Small intestine (tissue), 7 donors: ENCODE measurements around the gene TMEM109. TPM values are rescaled to one million over a fixed set of nuclear protein-coding genes. Genes with fewer than 3 reads are reported as not detected.

Experiments
- DNase-seq, 2 donors: peaks; one replicate each; pipeline versions ENCODE4 v3.0.0 to v3.0.0-alpha.2; 2013
- FAIRE-seq: peaks from 2 replicates; lab custom pipeline; 2012; peaks lifted over from hg19 to GRCh38; lab: Jason Lieb, UNC
- H3K27ac ChIP-seq, 3 donors: one replicate each; pipeline ENCODE4 v1.5.1; 2013; ENCODE audit warnings: low read length in 2 of 3, mild to moderate bottlenecking in 2 of 3, control low read depth in 1 of 3, inconsistent platforms in 1 of 3, low read depth in 1 of 3, moderate library complexity in 1 of 3
- H3K27me3 ChIP-seq, 3 donors: one replicate each; pipeline ENCODE4 v1.6.1; 2013; ENCODE audit warnings: low read length in 3 of 3, inconsistent platforms in 1 of 3; ENCODE audit not compliant: control insufficient read depth in 3 of 3, insufficient read depth in 3 of 3
- H3K36me3 ChIP-seq, 3 donors: one replicate each; pipeline ENCODE4 v1.6.1; 2013; ENCODE audit warnings: low read length in 3 of 3, inconsistent platforms in 1 of 3, low read depth in 1 of 3, mild to moderate bottlenecking in 1 of 3, moderate library complexity in 1 of 3; ENCODE audit not compliant: control insufficient read depth in 3 of 3, insufficient read depth in 2 of 3
- H3K4me1 ChIP-seq, 3 donors: one replicate each; pipeline ENCODE4 v1.6.1; 2013; ENCODE audit warnings: low read length in 2 of 3, inconsistent platforms in 1 of 3, low read depth in 1 of 3, mild to moderate bottlenecking in 1 of 3, moderate library complexity in 1 of 3; ENCODE audit not compliant: control insufficient read depth in 3 of 3, insufficient read depth in 2 of 3
- H3K4me3 ChIP-seq, 3 donors: one replicate each; pipeline ENCODE4 v1.5.1; 2013; ENCODE audit warnings: low read length in 3 of 3, control low read depth in 1 of 3, inconsistent platforms in 1 of 3, low read depth in 1 of 3, mild to moderate bottlenecking in 1 of 3, moderate library complexity in 1 of 3
- H3K9me3 ChIP-seq, 2 donors: one replicate each; pipeline ENCODE4 v1.6.1; 2013; ENCODE audit warnings: low read depth in 1 of 2, low read length in 1 of 2; ENCODE audit not compliant: control insufficient read depth in 2 of 2, insufficient read depth in 1 of 2
- WGBS, 3 donors: extraction: QIAGEN DNeasy Blood & Tissue Kit; methylation state at CpG; one replicate each; pipeline ENCODE4 v1.1.7; 2013; 5-methylcytosine and 5-hydroxymethylcytosine counted together
- polyA plus RNA-seq, 4 donors: library from polyadenylated mRNA; stranded (reverse) in 3 of 4; unstranded in 1 of 4; fragments of 200-250 nt in 3 of 4; fragments of 120-200 nt in 1 of 4; gene quantifications; one replicate each; pipeline versions ENCODE4 v1.2.1 to v1.2.3, GENCODE V29; 2013
- donor health status: healthy with polysubstance abuse.
- donor health status: control.
- donor health status: control.
- donor health status: Bipolar disorder and iron deficiency.
- donor health status: healthy.

TMEM109 gene
- polyA plus RNA-seq, 4 donors = 14.1 to 63.7 (median 33.9) TPM

GRCh38 chr11:60923800-60924109 lies 9.8 kb downstream of the TMEM109 start:
- Histone ChIP-seq H3K4me3 (peak overlapping the region in 2 of 3 donors; percentile 55 to 60), H3K27me3 (peaks cover 0 to 12% (median 0%) of the 10 kb centered on the region in 3 donors), H3K36me3 (peaks cover 11 to 57% (median 14%) of the 10 kb centered on the region in 3 donors), H3K4me1 (peaks cover 2 to 17% (median 4%) of the 10 kb centered on the region in 3 donors), H3K27ac (no peak overlapping the region), H3K9me3 (no peaks in the 10 kb centered on the region)
- FAIRE-seq = no peak
- DNase-seq = no peak
- WGBS, 3 donors = 36 to 56% (median 42%) methylated on average over 4 to 6 of the region's 6 CpGs

- Histone ChIP-seq H3K9me3 (no peaks in the 10 kb centered on the region), H3K4me1 (peaks cover 2 to 22% (median 2%) of the 10 kb centered on the region in 3 donors), H3K36me3 (peaks cover 11 to 61% (median 14%) of the 10 kb centered on the region in 3 donors), H3K27ac (no peak within 1 kb of the TSS), H3K4me3 (peak within 1 kb of the TSS; percentile 50 to 60 (median 55)), H3K27me3 (peaks cover 0 to 12% (median 0%) of the 10 kb centered on the region in 3 donors)
- no peak for FAIRE-seq
- peak; percentile 58 to 86 for DNase-seq
- 1 to 4% (median 1%) methylated on average over 55 to 69 of the region's 69 CpGs for WGBS, 3 donors
Measured at GRCh38 chr11:60924110-60924905, 10.3 kb downstream of the TMEM109 start, which contains the start of gene TMEM132A. TMEM132A (plus strand) TSS chr11:60924460; CDS start chr11:60924634, 174 bp downstream.

- DNase-seq = peak in 1 of 2 donors; percentile 19
- Histone ChIP-seq H3K27me3 (peaks cover 0 to 12% (median 0%) of the 10 kb centered on the region in 3 donors), H3K9me3 (no peaks in the 10 kb centered on the region), H3K4me3 (peak overlapping the region; percentile 50 to 60 (median 55)), H3K27ac (no peak overlapping the region), H3K4me1 (peaks cover 2 to 31% (median 2%) of the 10 kb centered on the region in 3 donors), H3K36me3 (peaks cover 8 to 61% (median 11%) of the 10 kb centered on the region in 3 donors)
- FAIRE-seq = no peak
- WGBS, 3 donors = 2 to 5% (median 5%) methylated on average over 31 to 35 of the region's 35 CpGs
Measured at GRCh38 chr11:60924906-60925853, 11.2 kb downstream of the TMEM109 start.

GRCh38 chr11:60925868-60926267 lies 11.9 kb downstream of the TMEM109 start:
- H3K36me3 ChIP-seq = peaks cover 4 to 60% (median 5%) of the 10 kb centered on the region in 3 donors
- peaks cover 2 to 32% (median 2%) of the 10 kb centered on the region in 3 donors for H3K4me1 ChIP-seq
- no peak overlapping the region for H3K27ac ChIP-seq
- H3K27me3 ChIP-seq = peaks cover 0 to 12% (median 0%) of the 10 kb centered on the region in 3 donors
- no peak overlapping the region for H3K4me3 ChIP-seq
- no peak for FAIRE-seq
- H3K9me3 ChIP-seq = no peaks in the 10 kb centered on the region
- no peak for DNase-seq
- 50 to 76% (median 61%) methylated on average over 6 of the region's 6 CpGs for WGBS, 3 donors

GRCh38 chr11:60926500-60926899 lies 12.5 kb downstream of the TMEM109 start:
- H3K27ac ChIP-seq = no peak overlapping the region
- no peak overlapping the region for H3K4me3 ChIP-seq
- H3K27me3 ChIP-seq = peaks cover 0 to 12% (median 0%) of the 10 kb centered on the region in 3 donors
- WGBS, 3 donors = 90 to 94% (median 93%) methylated on average over 7 to 8 of the region's 8 CpGs
- H3K36me3 ChIP-seq = peaks cover 2 to 58% (median 2%) of the 10 kb centered on the region in 3 donors
- no peaks in the 10 kb centered on the region for H3K9me3 ChIP-seq
- DNase-seq (no peak), FAIRE-seq (no peak)
- H3K4me1 ChIP-seq = peaks cover 2 to 32% (median 2%) of the 10 kb centered on the region in 3 donors

GRCh38 chr11:60927061-60927592 lies 13.2 kb downstream of the TMEM109 start:
- Histone ChIP-seq H3K27ac (no peak overlapping the region), H3K36me3 (peaks cover 0 to 58% (median 0%) of the 10 kb centered on the region in 3 donors), H3K4me3 (no peak overlapping the region), H3K4me1 (peaks cover 2 to 32% (median 2%) of the 10 kb centered on the region in 3 donors), H3K9me3 (no peaks in the 10 kb centered on the region), H3K27me3 (peaks cover 0 to 12% (median 0%) of the 10 kb centered on the region in 3 donors)
- FAIRE-seq (no peak), DNase-seq (no peak)
- 72 to 90% (median 82%) methylated on average over 8 of the region's 8 CpGs for WGBS, 3 donors

GRCh38 chr11:60927600-60927999 lies 13.6 kb downstream of the TMEM109 start:
- WGBS, 3 donors = 82 to 85% (median 83%) methylated on average over 14 to 16 of the region's 16 CpGs
- no peak for DNase-seq
- Histone ChIP-seq H3K27ac (no peak overlapping the region), H3K27me3 (peaks cover 0 to 12% (median 0%) of the 10 kb centered on the region in 3 donors), H3K4me1 (peaks cover 2 to 32% (median 2%) of the 10 kb centered on the region in 3 donors), H3K9me3 (no peaks in the 10 kb centered on the region), H3K4me3 (no peak overlapping the region), H3K36me3 (peaks cover 0 to 54% (median 0%) of the 10 kb centered on the region in 3 donors)
- FAIRE-seq = no peak
